Liver (tissue), 9 donors: Measurements from ENCODE around the gene FAM13A. TPM values are rescaled to one million over a fixed set of nuclear protein-coding genes. Genes with fewer than 3 reads are reported as not detected.

Experiments used
- DNase-seq: peaks from one replicate; pipeline ENCODE4 v3.0.0-alpha.2; 2017; ENCODE audit warnings: low spot score
- H3K27ac ChIP-seq, 2 donors: one replicate each; pipeline ENCODE4 v1.7.0; 2013; ENCODE audit warnings: inconsistent platforms in 2 of 2, low read length in 2 of 2, control low read depth in 1 of 2, low read depth in 1 of 2, mild to moderate bottlenecking in 1 of 2
- H3K27me3 ChIP-seq, 4 donors: one replicate each; pipeline versions ENCODE4 v1.6.1 to v1.7.0; 2013; ENCODE audit warnings: low read length in 3 of 4, inconsistent platforms in 1 of 4, mild to moderate bottlenecking in 1 of 4, moderate library complexity in 1 of 4; ENCODE audit not compliant: control insufficient read depth in 4 of 4, insufficient read depth in 4 of 4
- H3K36me3 ChIP-seq, 4 donors: one replicate each; pipeline versions ENCODE4 v1.6.1 to v1.7.0; 2013; ENCODE audit warnings: low read length in 3 of 4, mild to moderate bottlenecking in 3 of 4, low read depth in 1 of 4, moderate library complexity in 1 of 4; ENCODE audit not compliant: control insufficient read depth in 4 of 4, insufficient read depth in 3 of 4
- H3K4me1 ChIP-seq, 4 donors: one replicate each; pipeline versions ENCODE4 v1.6.1 to v1.7.0; 2013; ENCODE audit warnings: low read length in 3 of 4, mild to moderate bottlenecking in 3 of 4, moderate library complexity in 1 of 4; ENCODE audit not compliant: control insufficient read depth in 4 of 4, insufficient read depth in 4 of 4
- H3K4me3 ChIP-seq, 3 donors: one replicate each; pipeline versions ENCODE4 v1.6.1 to v1.7.0; 2013; ENCODE audit warnings: low read length in 3 of 3, control low read depth in 1 of 3, low read depth in 1 of 3, mild to moderate bottlenecking in 1 of 3
- H3K9ac ChIP-seq, 2 donors: one replicate each; pipeline ENCODE4 v1.7.0; 2013; ENCODE audit warnings: low read length in 2 of 2, mild to moderate bottlenecking in 2 of 2, moderate library complexity in 2 of 2, control low read depth in 1 of 2, low read depth in 1 of 2
- H3K9me3 ChIP-seq, 4 donors: one replicate each; pipeline versions ENCODE4 v1.6.1 to v1.7.0; 2013; ENCODE audit warnings: low read length in 3 of 4; ENCODE audit not compliant: control insufficient read depth in 4 of 4
- EGR1 ChIP-seq, 2 donors: IDR thresholded peaks; 2 replicates each; pipeline ENCODE4 v1.6.1; 2016 to 2018; ENCODE audit warnings: antibody characterized with exemption in 2 of 2, low read depth in 2 of 2
- FOXA1 ChIP-seq: IDR thresholded peaks from 2 replicates; pipeline ENCODE4 v1.6.1; 2016; ENCODE audit warnings: antibody characterized with exemption
- FOXA2 ChIP-seq: IDR thresholded peaks from 2 replicates; pipeline ENCODE4 v1.6.1; 2016; ENCODE audit warnings: antibody characterized with exemption
- GABPA ChIP-seq, 2 donors: IDR thresholded peaks in 1 of 2; conservative IDR thresholded peaks in 1 of 2; 2 replicates each; pipeline ENCODE4 v1.6.1; 2016; ENCODE audit warnings: antibody characterized with exemption in 2 of 2, mild to moderate bottlenecking in 1 of 2, moderate library complexity in 1 of 2
- HNF4A ChIP-seq, 2 donors: conservative IDR thresholded peaks; 2 replicates each; pipeline ENCODE4 v1.6.1; 2016; ENCODE audit warnings: antibody characterized with exemption in 2 of 2, mild to moderate bottlenecking in 2 of 2
- HNF4G ChIP-seq: IDR thresholded peaks from 2 replicates; pipeline ENCODE4 v1.6.1; 2016; ENCODE audit warnings: antibody characterized with exemption
- JUND ChIP-seq, 2 donors: IDR thresholded peaks; 2 replicates each; pipeline ENCODE4 v1.6.1; 2016; ENCODE audit warnings: antibody characterized with exemption in 2 of 2
- NR2F2 ChIP-seq: IDR thresholded peaks from 2 replicates; pipeline ENCODE4 v1.6.1; 2016; ENCODE audit warnings: antibody characterized with exemption
- RAD21 ChIP-seq, 2 donors: IDR thresholded peaks; 2 replicates each; pipeline ENCODE4 v1.6.1; 2016; ENCODE audit warnings: antibody characterized with exemption in 2 of 2, mild to moderate bottlenecking in 2 of 2
- REST ChIP-seq: IDR thresholded peaks from 2 replicates; pipeline ENCODE4 v1.6.1; 2016; ENCODE audit warnings: antibody characterized with exemption, mild to moderate bottlenecking
- RXRA ChIP-seq, 2 donors: IDR thresholded peaks; 2 replicates each; pipeline ENCODE4 v1.6.1; 2017 to 2018; ENCODE audit warnings: antibody characterized with exemption in 2 of 2, mild to moderate bottlenecking in 1 of 2
- SP1 ChIP-seq: IDR thresholded peaks from 2 replicates; pipeline ENCODE4 v1.6.1; 2018; ENCODE audit warnings: antibody characterized with exemption, mild to moderate bottlenecking
- TAF1 ChIP-seq: conservative IDR thresholded peaks from 2 replicates; pipeline ENCODE4 v1.6.1; 2016; ENCODE audit warnings: antibody characterized with exemption, mild to moderate bottlenecking
- YY1 ChIP-seq: IDR thresholded peaks from 2 replicates; pipeline ENCODE4 v1.6.1; 2016; ENCODE audit warnings: antibody characterized with exemption, mild to moderate bottlenecking
- ZBTB33 ChIP-seq: IDR thresholded peaks from 2 replicates; pipeline ENCODE4 v1.6.1; 2016; ENCODE audit warnings: antibody characterized with exemption
- WGBS: extraction: QIAGEN DNeasy Blood & Tissue Kit; methylation state at CpG from one replicate; pipeline ENCODE4 v1.1.7; 2013; 5-methylcytosine and 5-hydroxymethylcytosine counted together
- polyA plus RNA-seq, 2 donors: library from polyadenylated mRNA; stranded (reverse) in 1 of 2; unstranded in 1 of 2; fragments of 200-250 nt in 1 of 2; fragments of >200 nt in 1 of 2; fragmentation: Nextera tagmentation in 1 of 2; extraction: Ambion mirVana in 1 of 2; gene quantifications; one replicate each; pipeline versions ENCODE4 v1.2.1 to v1.2.3, GENCODE V29; 2013 to 2015
- total RNA-seq, 2 donors: library from RNA; depleted of rRNA; stranded (reverse); fragments of >200 nt; gene quantifications; one replicate each; pipeline ENCODE4 v1.2.3, GENCODE V29; 2014
- TF ChIP-seq, protein P1 (sequence below): fragments of 150-350 bp; IDR thresholded peaks from 2 replicates; pipeline ENCODE4 v1.5.1; 2017; ENCODE audit warnings: improper control_type of control experiment, low read depth, low read length; ENCODE audit not compliant: missing input control
- TF ChIP-seq, protein P2 (sequence below): IDR thresholded peaks from 2 replicates; pipeline ENCODE4 v1.6.1; 2016; ENCODE audit warnings: antibody characterized with exemption
- TF ChIP-seq, protein P3 (sequence below): IDR thresholded peaks from 2 replicates; pipeline ENCODE4 v1.6.1; 2016; ENCODE audit warnings: antibody characterized with exemption
- donor health status: healthy.
- donor health status: healthy.
- donor health status: healthy.
- donor health status: healthy.
- donor health status: healthy.

FAM13A gene
- total and polyA plus RNA-seq, 4 donors = 14.9 to 52.9 (median 27.6) TPM

DNA sequence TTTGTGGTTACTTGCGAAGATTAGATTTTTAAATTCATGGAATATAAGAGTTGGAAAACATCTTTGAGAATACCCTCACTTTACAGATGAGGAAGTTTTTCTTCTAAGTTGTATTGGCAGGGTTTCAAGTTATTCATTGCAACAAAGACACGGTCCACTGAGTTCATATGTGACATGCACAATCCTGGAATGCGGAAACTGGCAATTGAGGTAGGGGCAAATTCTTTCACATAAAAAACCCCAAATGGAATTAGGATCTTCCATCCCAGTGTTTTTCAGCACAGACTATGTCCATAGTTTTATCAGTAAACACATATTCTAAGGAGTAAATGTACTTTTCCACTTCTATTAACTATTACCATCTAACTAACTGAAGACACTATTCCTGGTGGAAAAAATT, 277.6 kb downstream of the FAM13A start:
- Histone ChIP-seq H3K9me3 (no peaks in the 10 kb centered on the region), H3K4me3 (no peak overlapping the region), H3K27me3 (no peaks in the 10 kb centered on the region), H3K27ac (no peak overlapping the region), H3K36me3 (peaks cover 0 to 4% (median 2%) of the 10 kb centered on the region in 4 donors), H3K4me1 (no peaks in the 10 kb centered on the region), H3K9ac (no peak overlapping the region)
- WGBS = 85% methylated on average over 3 of the region's 3 CpGs
- no peak for TF ChIP-seq ZBTB33
- no peak for DNase-seq

DNA sequence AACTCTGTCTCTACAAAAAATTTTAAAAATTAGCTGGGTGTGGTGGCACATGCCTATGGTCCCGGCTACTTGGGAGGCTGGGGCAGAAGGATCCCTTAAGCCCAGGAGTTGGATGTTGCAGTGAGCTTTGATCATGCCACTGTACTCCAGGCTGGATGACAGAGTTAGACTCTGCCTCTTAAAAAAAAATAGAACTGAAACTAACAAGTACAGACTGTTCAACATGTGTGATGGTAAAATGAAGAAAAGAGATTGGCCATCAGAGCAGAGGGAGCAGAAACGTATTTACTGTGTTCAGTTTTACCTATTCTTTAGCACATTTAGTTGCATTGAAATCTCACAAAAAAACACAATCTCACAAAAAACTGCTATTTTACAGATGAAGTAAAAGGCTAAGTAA, 281.5 kb downstream of the FAM13A start:
- DNase-seq = no peak
- no peaks in the 10 kb centered on the region for H3K9me3 ChIP-seq
- no peak overlapping the region for H3K4me3 ChIP-seq
- H3K36me3 ChIP-seq = peaks cover 0 to 4% (median 0%) of the 10 kb centered on the region in 4 donors
- no peak overlapping the region for H3K9ac ChIP-seq
- no peak for TF ChIP-seq HNF4G
- TF ChIP-seq, protein P1, sequence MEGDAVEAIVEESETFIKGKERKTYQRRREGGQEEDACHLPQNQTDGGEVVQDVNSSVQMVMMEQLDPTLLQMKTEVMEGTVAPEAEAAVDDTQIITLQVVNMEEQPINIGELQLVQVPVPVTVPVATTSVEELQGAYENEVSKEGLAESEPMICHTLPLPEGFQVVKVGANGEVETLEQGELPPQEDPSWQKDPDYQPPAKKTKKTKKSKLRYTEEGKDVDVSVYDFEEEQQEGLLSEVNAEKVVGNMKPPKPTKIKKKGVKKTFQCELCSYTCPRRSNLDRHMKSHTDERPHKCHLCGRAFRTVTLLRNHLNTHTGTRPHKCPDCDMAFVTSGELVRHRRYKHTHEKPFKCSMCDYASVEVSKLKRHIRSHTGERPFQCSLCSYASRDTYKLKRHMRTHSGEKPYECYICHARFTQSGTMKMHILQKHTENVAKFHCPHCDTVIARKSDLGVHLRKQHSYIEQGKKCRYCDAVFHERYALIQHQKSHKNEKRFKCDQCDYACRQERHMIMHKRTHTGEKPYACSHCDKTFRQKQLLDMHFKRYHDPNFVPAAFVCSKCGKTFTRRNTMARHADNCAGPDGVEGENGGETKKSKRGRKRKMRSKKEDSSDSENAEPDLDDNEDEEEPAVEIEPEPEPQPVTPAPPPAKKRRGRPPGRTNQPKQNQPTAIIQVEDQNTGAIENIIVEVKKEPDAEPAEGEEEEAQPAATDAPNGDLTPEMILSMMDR = no peak
- no peak for TF ChIP-seq ZBTB33
- no peak for TF ChIP-seq SP1
- TF ChIP-seq, protein P2, sequence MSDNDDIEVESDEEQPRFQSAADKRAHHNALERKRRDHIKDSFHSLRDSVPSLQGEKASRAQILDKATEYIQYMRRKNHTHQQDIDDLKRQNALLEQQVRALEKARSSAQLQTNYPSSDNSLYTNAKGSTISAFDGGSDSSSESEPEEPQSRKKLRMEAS = no peak
- TF ChIP-seq RAD21 (IDR thresholded peaks at IDR 0.05) = no peak
- no peak for TF ChIP-seq RXRA (IDR thresholded peaks at IDR 0.05)
- TF ChIP-seq HNF4A (conservative IDR thresholded peaks at IDR 0.05) = no peak
- TF ChIP-seq FOXA2 = no peak
- no peak for TF ChIP-seq NR2F2
- TF ChIP-seq GABPA (IDR thresholded peaks at IDR 0.05 in 1 of 2, conservative IDR thresholded peaks at IDR 0.05 in 1 of 2) = no peak
- TF ChIP-seq JUND (IDR thresholded peaks at IDR 0.05) = no peak
- TF ChIP-seq, protein P3, sequence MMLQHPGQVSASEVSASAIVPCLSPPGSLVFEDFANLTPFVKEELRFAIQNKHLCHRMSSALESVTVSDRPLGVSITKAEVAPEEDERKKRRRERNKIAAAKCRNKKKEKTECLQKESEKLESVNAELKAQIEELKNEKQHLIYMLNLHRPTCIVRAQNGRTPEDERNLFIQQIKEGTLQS = no peak
- no peak for TF ChIP-seq TAF1
- TF ChIP-seq YY1 = no peak
- no peak for TF ChIP-seq EGR1 (IDR thresholded peaks at IDR 0.05; ENCODE audit: low read depth in 2 of 2)
- TF ChIP-seq REST = no peak
- TF ChIP-seq FOXA1 = no peak
- no peaks in the 10 kb centered on the region for H3K4me1 ChIP-seq
- H3K27ac ChIP-seq = no peak overlapping the region
- no peaks in the 10 kb centered on the region for H3K27me3 ChIP-seq
- WGBS = 93% methylated on average over 2 of the region's 2 CpGs
